ENCODE measurements around the gene PEPD.

The PEPD gene

GRCh38 chr19:33376423-33376822 lies 145.2 kb downstream of the PEPD start:
- Histone ChIP-seq H3K27me3 (ENCODE audit: low read depth, low read length) (no peaks in the 10 kb centered on the region), H3K9me3 (ENCODE audit: control insufficient read depth in 1 of 2, low read length in 2 of 2) (no peaks in the 10 kb centered on the region), H3K27ac (ENCODE audit: low read length) (peak overlapping the region; percentile 64), H3K36me3 (ENCODE audit: control insufficient read depth in 1 of 2, insufficient read depth in 2 of 2, low read length in 2 of 2) (peaks cover 10 to 15% of the 10 kb centered on the region in 2 donors), H3K4me1 (ENCODE audit: control insufficient read depth in 1 of 2, insufficient read depth in 2 of 2, low read length in 2 of 2) (peaks cover 18 to 19% of the 10 kb centered on the region in 2 donors), H3K4me3 (ENCODE audit: low read depth in 1 of 2, low read length in 2 of 2) (no peak overlapping the region)

GRCh38 chr19:33375837-33376159 lies 145.8 kb downstream of the PEPD start:
- Histone ChIP-seq H3K36me3 (ENCODE audit: control insufficient read depth in 1 of 2, insufficient read depth in 2 of 2, low read length in 2 of 2) (peaks cover 10% of the 10 kb centered on the region in 2 donors), H3K27ac (ENCODE audit: low read length) (peak overlapping the region; percentile 11), H3K9me3 (ENCODE audit: control insufficient read depth in 1 of 2, low read length in 2 of 2) (no peaks in the 10 kb centered on the region), H3K4me3 (ENCODE audit: low read depth in 1 of 2, low read length in 2 of 2) (peak overlapping the region in 1 of 2 donors; percentile 57), H3K27me3 (ENCODE audit: low read depth, low read length) (no peaks in the 10 kb centered on the region), H3K4me1 (ENCODE audit: control insufficient read depth in 1 of 2, insufficient read depth in 2 of 2, low read length in 2 of 2) (peaks cover 18 to 19% of the 10 kb centered on the region in 2 donors)

- peaks cover 18 to 19% of the 10 kb centered on the region in 2 donors for H3K4me1 ChIP-seq (ENCODE audit: control insufficient read depth in 1 of 2, insufficient read depth in 2 of 2, low read length in 2 of 2)
- peaks cover 10% of the 10 kb centered on the region in 2 donors for H3K36me3 ChIP-seq (ENCODE audit: control insufficient read depth in 1 of 2, insufficient read depth in 2 of 2, low read length in 2 of 2)
- H3K9me3 ChIP-seq (ENCODE audit: control insufficient read depth in 1 of 2, low read length in 2 of 2) = no peaks in the 10 kb centered on the region
- peak overlapping the region; percentile 57 to 95 for H3K4me3 ChIP-seq (ENCODE audit: low read depth in 1 of 2, low read length in 2 of 2)
- H3K27ac ChIP-seq (ENCODE audit: low read length) = peak overlapping the region; percentile 2
- H3K27me3 ChIP-seq (ENCODE audit: low read depth, low read length) = no peaks in the 10 kb centered on the region
Measured at GRCh38 chr19:33375156-33375836, 146.3 kb downstream of the PEPD start.

- H3K9me3 ChIP-seq (ENCODE audit: control insufficient read depth in 1 of 2, low read length in 2 of 2) = no peaks in the 10 kb centered on the region
- H3K27ac ChIP-seq (ENCODE audit: low read length) = peak overlapping the region; percentile 78
- H3K4me1 ChIP-seq (ENCODE audit: control insufficient read depth in 1 of 2, insufficient read depth in 2 of 2, low read length in 2 of 2) = peaks cover 18 to 19% of the 10 kb centered on the region in 2 donors
- H3K27me3 ChIP-seq (ENCODE audit: low read depth, low read length) = no peaks in the 10 kb centered on the region
- peak overlapping the region; percentile 57 to 95 for H3K4me3 ChIP-seq (ENCODE audit: low read depth in 1 of 2, low read length in 2 of 2)
- peaks cover 3 to 6% of the 10 kb centered on the region in 2 donors for H3K36me3 ChIP-seq (ENCODE audit: control insufficient read depth in 1 of 2, insufficient read depth in 2 of 2, low read length in 2 of 2)
Measured at GRCh38 chr19:33374236-33374714, 147.3 kb downstream of the PEPD start.

- Histone ChIP-seq H3K4me1 (ENCODE audit: control insufficient read depth in 1 of 2, insufficient read depth in 2 of 2, low read length in 2 of 2) (peaks cover 18 to 19% of the 10 kb centered on the region in 2 donors), H3K9me3 (ENCODE audit: control insufficient read depth in 1 of 2, low read length in 2 of 2) (no peaks in the 10 kb centered on the region), H3K36me3 (ENCODE audit: control insufficient read depth in 1 of 2, insufficient read depth in 2 of 2, low read length in 2 of 2) (no peaks in the 10 kb centered on the region), H3K4me3 (ENCODE audit: low read depth in 1 of 2, low read length in 2 of 2) (peak within 1 kb of the TSS; percentile 57 to 95), H3K27ac (ENCODE audit: low read length) (peak within 1 kb of the TSS; percentile 78), H3K27me3 (ENCODE audit: low read depth, low read length) (no peaks in the 10 kb centered on the region)
Measured at GRCh38 chr19:33373453-33374235, 147.9 kb downstream of the PEPD start, which contains the start of gene CEBPG. CEBPG (plus strand) TSS chr19:33373709; CDS start chr19:33379240, 5,531 bp downstream.

- H3K4me3 ChIP-seq (ENCODE audit: low read depth in 1 of 2, low read length in 2 of 2) = no peak overlapping the region
- H3K27me3 ChIP-seq (ENCODE audit: low read depth, low read length) = no peaks in the 10 kb centered on the region
- H3K27ac ChIP-seq (ENCODE audit: low read length) = no peak overlapping the region
Measured at GRCh38 chr19:33370783-33371182, 150.8 kb downstream of the PEPD start.

GRCh38 chr19:33368074-33368864 lies 153.3 kb downstream of the PEPD start:
- H3K9me3 ChIP-seq (ENCODE audit: control insufficient read depth in 1 of 2, low read length in 2 of 2) = no peaks in the 10 kb centered on the region
- no peaks in the 10 kb centered on the region for H3K27me3 ChIP-seq (ENCODE audit: low read depth, low read length)
- no peaks in the 10 kb centered on the region for H3K4me1 ChIP-seq (ENCODE audit: control insufficient read depth in 1 of 2, insufficient read depth in 2 of 2, low read length in 2 of 2)
- no peak overlapping the region for H3K4me3 ChIP-seq (ENCODE audit: low read depth in 1 of 2, low read length in 2 of 2)
- H3K27ac ChIP-seq (ENCODE audit: low read length) = no peak overlapping the region
- H3K36me3 ChIP-seq (ENCODE audit: control insufficient read depth in 1 of 2, insufficient read depth in 2 of 2, low read length in 2 of 2) = no peaks in the 10 kb centered on the region

More at GRCh38 chr19:33370783-33371182, 150.8 kb downstream of the PEPD start:
- peaks cover 10 to 11% of the 10 kb centered on the region in 2 donors for H3K4me1 ChIP-seq (ENCODE audit: control insufficient read depth in 1 of 2, insufficient read depth in 2 of 2, low read length in 2 of 2)
- H3K9me3 ChIP-seq (ENCODE audit: control insufficient read depth in 1 of 2, low read length in 2 of 2) = no peaks in the 10 kb centered on the region
- H3K36me3 ChIP-seq (ENCODE audit: control insufficient read depth in 1 of 2, insufficient read depth in 2 of 2, low read length in 2 of 2) = no peaks in the 10 kb centered on the region

- peak overlapping the region; percentile 7 for H3K27ac ChIP-seq (ENCODE audit: low read length)
- H3K4me1 ChIP-seq (ENCODE audit: control insufficient read depth in 1 of 2, insufficient read depth in 2 of 2, low read length in 2 of 2) = no peaks in the 10 kb centered on the region
- H3K27me3 ChIP-seq (ENCODE audit: low read depth, low read length) = no peaks in the 10 kb centered on the region
- H3K9me3 ChIP-seq (ENCODE audit: control insufficient read depth in 1 of 2, low read length in 2 of 2) = no peaks in the 10 kb centered on the region
- H3K4me3 ChIP-seq (ENCODE audit: low read depth in 1 of 2, low read length in 2 of 2) = no peak overlapping the region
- no peaks in the 10 kb centered on the region for H3K36me3 ChIP-seq (ENCODE audit: control insufficient read depth in 1 of 2, insufficient read depth in 2 of 2, low read length in 2 of 2)
Measured at GRCh38 chr19:33366897-33367296, 154.7 kb downstream of the PEPD start.

GRCh38 chr19:33366127-33366526 lies 155.5 kb downstream of the PEPD start:
- H3K27ac ChIP-seq (ENCODE audit: low read length) = no peak overlapping the region
- no peaks in the 10 kb centered on the region for H3K36me3 ChIP-seq (ENCODE audit: control insufficient read depth in 1 of 2, insufficient read depth in 2 of 2, low read length in 2 of 2)
- H3K4me1 ChIP-seq (ENCODE audit: control insufficient read depth in 1 of 2, insufficient read depth in 2 of 2, low read length in 2 of 2) = no peaks in the 10 kb centered on the region
- no peaks in the 10 kb centered on the region for H3K27me3 ChIP-seq (ENCODE audit: low read depth, low read length)
- no peaks in the 10 kb centered on the region for H3K9me3 ChIP-seq (ENCODE audit: control insufficient read depth in 1 of 2, low read length in 2 of 2)
- H3K4me3 ChIP-seq (ENCODE audit: low read depth in 1 of 2, low read length in 2 of 2) = no peak overlapping the region

- Histone ChIP-seq H3K9me3 (ENCODE audit: control insufficient read depth in 1 of 2, low read length in 2 of 2) (no peaks in the 10 kb centered on the region), H3K4me1 (ENCODE audit: control insufficient read depth in 1 of 2, insufficient read depth in 2 of 2, low read length in 2 of 2) (no peaks in the 10 kb centered on the region), H3K27me3 (ENCODE audit: low read depth, low read length) (no peaks in the 10 kb centered on the region), H3K4me3 (ENCODE audit: low read depth in 1 of 2, low read length in 2 of 2) (no peak overlapping the region), H3K27ac (ENCODE audit: low read length) (no peak overlapping the region), H3K36me3 (ENCODE audit: control insufficient read depth in 1 of 2, insufficient read depth in 2 of 2, low read length in 2 of 2) (no peaks in the 10 kb centered on the region)
Measured at GRCh38 chr19:33365691-33366090, 155.9 kb downstream of the PEPD start.

- no peak overlapping the region for H3K27ac ChIP-seq (ENCODE audit: low read length)
- no peaks in the 10 kb centered on the region for H3K27me3 ChIP-seq (ENCODE audit: low read depth, low read length)
- H3K36me3 ChIP-seq (ENCODE audit: control insufficient read depth in 1 of 2, insufficient read depth in 2 of 2, low read length in 2 of 2) = no peaks in the 10 kb centered on the region
- H3K9me3 ChIP-seq (ENCODE audit: control insufficient read depth in 1 of 2, low read length in 2 of 2) = no peaks in the 10 kb centered on the region
- H3K4me1 ChIP-seq (ENCODE audit: control insufficient read depth in 1 of 2, insufficient read depth in 2 of 2, low read length in 2 of 2) = no peaks in the 10 kb centered on the region
- no peak overlapping the region for H3K4me3 ChIP-seq (ENCODE audit: low read depth in 1 of 2, low read length in 2 of 2)
Measured at GRCh38 chr19:33363476-33363875, 158.1 kb downstream of the PEPD start.
